Esophagus muscularis mucosa (tissue), 3 donors: ENCODE measurements around the gene CETN3.

Experiments used
- CTCF ChIP-seq, 3 experiments: fragments of 200-600 bp in 2 of 3; fragments of 450-650 bp in 1 of 3; sonication (generic) in 2 of 3; IDR thresholded peaks; one replicate each; pipeline ENCODE4 v1.5.1; 2017 to 2019; ENCODE audit warnings: antibody characterized with exemption in 3 of 3, mild to moderate bottlenecking in 2 of 3, moderate library complexity in 1 of 3
- EP300 ChIP-seq: sonication (generic); formaldehyde crosslinking; IDR thresholded peaks from one replicate; pipeline ENCODE4 v1.6.1; 2017; ENCODE audit warnings: antibody characterized with exemption

GRCh38 chr5:90398726-90399125 lies 10.8 kb downstream of the CETN3 start:
- TF ChIP-seq CTCF (IDR thresholded peaks at IDR 0.05) (no peak), EP300 (no peak)
